KOPT-K1 (cell line): Measurements from ENCODE around the gene ZNF471.

Experiments used
- H3K27ac ChIP-seq: fragments of 200-600 bp; sonication (generic); 2 replicates; pipeline ENCODE4 v1.5.1; 2016; ENCODE audit warnings: antibody characterized with exemption, mild to moderate bottlenecking, low read depth, low read length; ENCODE audit not compliant: poor library complexity, severe bottlenecking
- H3K36me3 ChIP-seq: fragments of 200-600 bp; sonication (generic); 2 replicates; pipeline ENCODE4 v1.5.1; 2017; ENCODE audit warnings: antibody characterized with exemption, mild to moderate bottlenecking, low read length, moderate library complexity; ENCODE audit not compliant: insufficient read depth
- H3K9me3 ChIP-seq: fragments of 200-600 bp; sonication (generic); 2 replicates; pipeline ENCODE4 v1.5.1; 2017; ENCODE audit warnings: antibody characterized with exemption, low read length, mild to moderate bottlenecking; ENCODE audit not compliant: insufficient read depth, poor library complexity, severe bottlenecking

ZNF471 gene

GRCh38 chr19:56547535-56547934, 39.9 kb downstream of the ZNF471 start:
- H3K36me3 ChIP-seq, result no peaks in the 10 kb centered on the region
- no peak overlapping the region for H3K27ac ChIP-seq
- H3K9me3 ChIP-seq, result peaks cover 26% of the 10 kb centered on the region

- peaks cover 34% of the 10 kb centered on the region for H3K9me3 ChIP-seq
- no peaks in the 10 kb centered on the region for H3K36me3 ChIP-seq
- no peak overlapping the region for H3K27ac ChIP-seq
Measured at GRCh38 chr19:56554272-56554869, 46.7 kb downstream of the ZNF471 start.

GRCh38 chr19:56562766-56563165, 55.1 kb downstream of the ZNF471 start:
- no peak overlapping the region for H3K27ac ChIP-seq
- H3K9me3 ChIP-seq, result peaks cover 56% of the 10 kb centered on the region
- no peaks in the 10 kb centered on the region for H3K36me3 ChIP-seq

DNA sequence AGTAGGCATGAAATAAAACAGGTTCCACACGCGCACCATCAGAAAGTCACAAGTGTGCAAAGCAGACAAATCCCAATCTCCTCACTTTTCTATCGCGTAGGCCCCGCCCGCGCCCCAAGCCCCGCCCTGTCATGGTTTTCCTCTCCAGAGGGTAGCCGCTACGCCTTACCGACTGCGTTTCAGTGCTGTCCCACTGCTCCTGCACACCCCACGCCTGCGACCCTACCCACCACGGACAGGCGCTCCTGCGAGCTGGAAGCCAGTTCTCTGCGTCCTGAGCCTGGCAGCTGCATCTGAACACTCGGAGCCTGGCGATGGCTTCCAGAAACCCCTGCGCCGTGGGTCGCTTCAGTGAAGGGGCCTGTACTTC, 59.2 kb downstream of the ZNF471 start:
- H3K9me3 ChIP-seq, result peaks cover 89% of the 10 kb centered on the region
- H3K27ac ChIP-seq, result peak overlapping the region; percentile 68
- peaks cover 22% of the 10 kb centered on the region for H3K36me3 ChIP-seq

DNA sequence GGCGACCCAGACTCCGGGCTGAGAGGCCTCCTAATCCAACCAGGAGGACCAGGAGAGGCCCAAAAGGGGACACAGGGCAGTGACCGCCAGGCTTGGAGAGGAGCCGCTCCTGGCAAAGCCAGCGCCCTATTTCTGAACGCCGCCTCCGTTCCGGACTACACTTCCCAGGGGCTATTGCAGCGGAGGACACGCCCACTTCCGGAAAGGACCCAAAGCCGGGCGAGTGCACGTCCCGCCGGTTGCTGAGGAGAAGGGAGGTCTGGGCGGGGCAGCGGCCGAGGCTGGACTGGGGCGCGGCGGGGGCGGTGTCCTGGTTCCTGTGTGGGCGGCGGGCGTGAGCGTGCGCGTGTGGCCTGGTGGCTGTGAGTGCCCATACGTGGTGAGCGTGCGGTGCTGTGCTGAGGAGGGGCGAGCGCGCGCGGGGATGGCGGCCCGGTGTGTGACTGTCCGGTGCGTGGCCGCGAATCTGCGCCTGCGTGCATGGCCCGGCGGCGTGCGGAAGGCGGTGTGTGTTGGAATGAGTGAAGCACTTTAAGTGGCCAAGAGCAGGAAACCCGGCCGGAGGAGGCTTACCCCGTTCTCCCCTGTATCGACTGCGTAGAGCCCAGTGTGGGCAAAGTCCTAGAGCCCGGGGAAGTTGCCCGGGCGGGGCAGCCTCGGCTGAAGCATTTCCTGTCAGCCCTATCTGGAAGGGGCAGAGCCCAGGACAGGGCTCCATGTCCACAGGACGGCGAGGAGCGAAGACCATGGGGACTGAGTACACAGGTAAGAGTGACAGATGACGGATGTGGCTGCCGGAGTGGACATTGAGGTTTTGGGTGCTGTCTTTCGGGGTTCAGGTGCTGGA, 59.8 kb downstream of the ZNF471 start, which contains the start of gene ZNF470:
ZNF470 (plus strand) TSS at position 195 of the 847 bp plus-strand sequence. CDS start 2,844 bp downstream, outside the sequence.
- H3K9me3 ChIP-seq, result peaks cover 89% of the 10 kb centered on the region
- peak within 1 kb of the TSS; percentile 68 for H3K27ac ChIP-seq
- H3K36me3 ChIP-seq, result peaks cover 22% of the 10 kb centered on the region

DNA sequence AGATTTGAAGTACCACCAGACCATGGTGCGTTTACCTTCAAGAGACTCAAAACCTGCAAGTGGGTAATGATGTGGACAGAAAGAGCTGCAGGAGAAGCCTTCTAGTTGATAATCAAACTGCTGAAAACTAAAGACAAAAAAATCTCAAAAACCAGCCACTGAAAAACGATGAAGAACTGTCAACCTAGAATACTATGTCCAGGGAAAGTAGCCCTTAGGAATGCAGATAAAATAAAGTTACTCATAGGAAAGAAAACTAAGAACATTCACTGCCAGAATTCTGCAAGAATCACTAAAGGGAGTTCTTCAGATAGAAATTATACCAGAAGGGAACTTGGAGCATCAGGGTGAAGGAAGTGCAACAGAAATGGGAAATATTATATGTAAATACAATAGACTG, 64.9 kb downstream of the ZNF471 start:
- peaks cover 43% of the 10 kb centered on the region for H3K36me3 ChIP-seq
- peaks cover 97% of the 10 kb centered on the region for H3K9me3 ChIP-seq
- H3K27ac ChIP-seq, result no peak overlapping the region

- Histone ChIP-seq H3K9me3 (peaks cover 97% of the 10 kb centered on the region), H3K36me3 (peaks cover 43% of the 10 kb centered on the region), H3K27ac (no peak overlapping the region)
Measured at GRCh38 chr19:56573914-56574313, 66.3 kb downstream of the ZNF471 start.

GRCh38 chr19:56577719-56578602, 70.3 kb downstream of the ZNF471 start:
- Histone ChIP-seq H3K9me3 (peaks cover 97% of the 10 kb centered on the region), H3K27ac (no peak overlapping the region), H3K36me3 (peaks cover 21% of the 10 kb centered on the region)
